Mucosa of descending colon (tissue), 3 donors: Measurements from ENCODE around the gene PTGIR. TPM values are rescaled to one million over a fixed set of nuclear protein-coding genes. Genes with fewer than 3 reads are reported as not detected.

Source experiments
- ATAC-seq: fragments of 200-7000 bp; cut with Tn5 transposase; one replicate; pipeline ENCODE4 v1.9.1; 2020; ENCODE audit warnings: mild to moderate bottlenecking, moderate library complexity
- DNase-seq, 3 donors: peaks; one replicate each; pipeline ENCODE4 v3.0.0-alpha.2; 2020
- H3K36me3 ChIP-seq: fragments of 200-600 bp; one replicate; pipeline ENCODE4 v1.8.0; 2021; ENCODE audit warnings: low read depth, mild to moderate bottlenecking
- H3K4me1 ChIP-seq: fragments of 200-600 bp; one replicate; pipeline ENCODE4 v1.8.0; 2021; ENCODE audit warnings: low read depth, mild to moderate bottlenecking
- H3K4me3 ChIP-seq: fragments of 200-600 bp; one replicate; pipeline ENCODE4 v1.8.0; 2021; ENCODE audit warnings: mild to moderate bottlenecking
- H3K9me3 ChIP-seq: fragments of 200-600 bp; one replicate; pipeline ENCODE4 v1.8.0; 2021; ENCODE audit warnings: mild to moderate bottlenecking
- CTCF ChIP-seq: fragments of 200-600 bp; IDR thresholded peaks from one replicate; pipeline ENCODE4 v1.8.0; 2022; ENCODE audit warnings: antibody characterized with exemption, mild to moderate bottlenecking
- intact Hi-C, 2 donors: fragments of 100-400 bp; cut with DNase I in 1 of 2; cut with micrococcal nuclease in 1 of 2; formaldehyde crosslinking; loops; one replicate each; pipeline versions ENCODE4 v1.11.0 to v1.11.1; 2022; cut with DNase I, micrococcal nuclease
- total RNA-seq, 3 donors: library from RNA; stranded (reverse); fragmentation: NEBNext Ultra II Directional in 2 of 3; extraction: Animal tissue kit (Norgen Biotek cat#: 25700) in 2 of 3; gene quantifications; one replicate each; pipeline versions ENCODE4 v1.2.1 to v1.2.4, GENCODE V29; 2021 to 2023
- donor health status: DM: no; HTN: no; CAD: no; lungs with moderate emphysema.
- donor health status: DM: no; HTN: no; CAD: no.
- donor health status: DM: no; HTN: yes; CAD: no.

Gene PTGIR
- total RNA-seq, 3 donors from 2014 or later: 0.49 to 2.4 (median 2.1) TPM

GRCh38 chr19:46600384-46601317 is 24.2 kb downstream of the PTGIR start:
- DNase-seq (peak; percentile 97 to 99 (median 99)), ATAC-seq (peak; percentile 91)
- peaks cover 9% of the 10 kb centered on the region for H3K9me3 ChIP-seq
- H3K4me3 ChIP-seq: peak overlapping the region; percentile 97
- intact Hi-C loops: no loop called here
- no peak for TF ChIP-seq CTCF
- H3K36me3 ChIP-seq: peaks cover 3% of the 10 kb centered on the region
- peaks cover 18% of the 10 kb centered on the region for H3K4me1 ChIP-seq

- peaks cover 18% of the 10 kb centered on the region for H3K4me1 ChIP-seq
- intact Hi-C loops: no loop called here
These were observed 25.0 kb downstream of the PTGIR start for GRCh38 chr19:46599716-46600373.

GRCh38 chr19:46598372-46598917 is 26.4 kb downstream of the PTGIR start:
- DNase-seq (no peak), ATAC-seq (no peak)
- H3K4me3 ChIP-seq: no peak overlapping the region
- intact Hi-C loops: no loop called here
- TF ChIP-seq CTCF: no peak
- H3K9me3 ChIP-seq: peaks cover 9% of the 10 kb centered on the region
- peaks cover 9% of the 10 kb centered on the region for H3K4me1 ChIP-seq
- peaks cover 3% of the 10 kb centered on the region for H3K36me3 ChIP-seq

More at GRCh38 chr19:46599716-46600373, 25.0 kb downstream of the PTGIR start:
- no peak for TF ChIP-seq CTCF
- DNase-seq: peak in 1 of 3 donors; percentile 34
- ATAC-seq: no peak
- H3K4me3 ChIP-seq: no peak overlapping the region
- peaks cover 9% of the 10 kb centered on the region for H3K9me3 ChIP-seq
- H3K36me3 ChIP-seq: peaks cover 3% of the 10 kb centered on the region

- intact Hi-C loops: no loop called here
- no peak for TF ChIP-seq CTCF
- peaks cover 9% of the 10 kb centered on the region for H3K9me3 ChIP-seq
- H3K4me3 ChIP-seq: no peak overlapping the region
- no peak for DNase-seq
- no peak for ATAC-seq
- H3K36me3 ChIP-seq: no peaks in the 10 kb centered on the region
- H3K4me1 ChIP-seq: no peaks in the 10 kb centered on the region
These were observed 28.9 kb downstream of the PTGIR start for GRCh38 chr19:46596008-46596407.

GRCh38 chr19:46591870-46592269 is 33.0 kb downstream of the PTGIR start:
- ATAC-seq (no peak), DNase-seq (no peak)
- no peaks in the 10 kb centered on the region for H3K4me1 ChIP-seq
- H3K4me3 ChIP-seq: no peak overlapping the region
- intact Hi-C loops: no loop called here
- TF ChIP-seq CTCF: no peak
- no peaks in the 10 kb centered on the region for H3K9me3 ChIP-seq
- H3K36me3 ChIP-seq: no peaks in the 10 kb centered on the region
